Spleen (tissue), 7 donors: Measurements from ENCODE around the gene WSCD2.

Experiments
- CTCF ChIP-seq, 11 experiments: fragments of 200-600 bp in 7 of 11; fragments of 450-650 bp in 4 of 11; sonication (generic) in 4 of 11; IDR thresholded peaks in 8 of 11; conservative IDR thresholded peaks in 3 of 11; 1 replicate in 7 of 11; 2 replicates in 4 of 11; pipeline versions ENCODE4 v1.4.0 to v1.8.0; 2016 to 2021; ENCODE audit warnings: antibody characterized with exemption in 11 of 11, inconsistent platforms in 4 of 11, mild to moderate bottlenecking in 1 of 11
- POLR2A ChIP-seq, 3 donors: fragments of 450-650 bp; IDR thresholded peaks; one replicate each; pipeline ENCODE4 v1.5.1; 2017; ENCODE audit warnings: antibody characterized with exemption in 3 of 3, mild to moderate bottlenecking in 1 of 3
- donor health status: DM: no; HTN: no; CAD: no; lungs with moderate emphysema.
- donor health status: DM: no; HTN: no; CAD: no.
- donor health status: DM: no; HTN: no; CAD: no.

GRCh38 chr12:108151533-108152169 lies 22.6 kb downstream of the WSCD2 start:
- TF ChIP-seq POLR2A (IDR thresholded peaks at IDR 0.05): no peak
- TF ChIP-seq CTCF (IDR thresholded peaks at IDR 0.05 in 8 of 11, conservative IDR thresholded peaks at IDR 0.05 in 3 of 11): no peak
